ENCODE measurements around the gene URM1. TPM values are rescaled to one million over a fixed set of nuclear protein-coding genes. Genes with fewer than 3 reads are reported as not detected.

The URM1 gene
- total RNA-seq, 5 donors from 2014 or later (not counting 1 experiment from before 2014, with no cell fraction given) = 38.7 to 55.8 (median 52.5) TPM

GRCh38 chr9:128324401-128324800 is 46.8 kb upstream of the URM1 start:
- no peak overlapping the region for H3K27ac ChIP-seq (ENCODE audit: low read length)
- H3K4me1 ChIP-seq (ENCODE audit: control insufficient read depth in 1 of 2, extremely low read depth in 1 of 2, insufficient read depth in 2 of 2, low read length in 2 of 2) = peaks cover 8 to 37% of the 10 kb centered on the region in 2 experiments
- WGBS (ENCODE audit: insufficient coverage) = no CpG with 5 or more reads among the region's 1 CpG
- ChIA-PET CTCF (no interaction called here), POLR2A (no interaction called here)
- peaks cover 0 to 29% of the 10 kb centered on the region in 2 donors for H3K36me3 ChIP-seq (ENCODE audit: control insufficient read depth in 2 of 2, extremely low read depth in 1 of 2, insufficient read depth in 1 of 2, low read length in 1 of 2)
- Mint-ChIP-seq H3K36me3 (peaks cover 20% of the 10 kb centered on the region), H3K27ac (no peak overlapping the region), H3K9me3 (no peaks in the 10 kb centered on the region), H3K27me3 (no peaks in the 10 kb centered on the region), H3K4me3 (peak overlapping the region; percentile 90 to 97 (median 95)), H3K4me1 (peaks cover 26 to 42% (median 37%) of the 10 kb centered on the region in 3 donors)
- ATAC-seq (replicated peaks in 1 of 4) = no peak
- no peak for DNase-seq
- no peaks in the 10 kb centered on the region for H3K9me3 ChIP-seq
- no peaks in the 10 kb centered on the region for H3K27me3 ChIP-seq (replicated peaks in 1 of 2; ENCODE audit: control insufficient read depth in 2 of 2, extremely low read depth in 1 of 2, insufficient read depth in 2 of 2, low read length in 1 of 2)
- H3K4me3 ChIP-seq (ENCODE audit: control insufficient read depth in 1 of 2, extremely low read depth in 1 of 2, low read length in 1 of 2) = no peak overlapping the region

GRCh38 chr9:128325629-128326028 is 45.5 kb upstream of the URM1 start:
- ChIA-PET CTCF (no interaction called here), POLR2A (no interaction called here)
- WGBS (ENCODE audit: insufficient coverage) = 90% methylated on average over 13 of the region's 13 CpGs
- H3K36me3 ChIP-seq (ENCODE audit: control insufficient read depth in 2 of 2, extremely low read depth in 1 of 2, insufficient read depth in 1 of 2, low read length in 1 of 2) = peaks cover 0 to 29% of the 10 kb centered on the region in 2 donors
- no peaks in the 10 kb centered on the region for H3K27me3 ChIP-seq (replicated peaks in 1 of 2; ENCODE audit: control insufficient read depth in 2 of 2, extremely low read depth in 1 of 2, insufficient read depth in 2 of 2, low read length in 1 of 2)
- H3K36me3 Mint-ChIP-seq = peaks cover 20% of the 10 kb centered on the region
- no peaks in the 10 kb centered on the region for H3K27me3 Mint-ChIP-seq
- no peaks in the 10 kb centered on the region for H3K9me3 Mint-ChIP-seq
- no peak overlapping the region for H3K27ac ChIP-seq (ENCODE audit: low read length)
- H3K4me1 ChIP-seq (ENCODE audit: control insufficient read depth in 1 of 2, extremely low read depth in 1 of 2, insufficient read depth in 2 of 2, low read length in 2 of 2) = peaks cover 8 to 37% of the 10 kb centered on the region in 2 experiments
- H3K4me3 ChIP-seq (ENCODE audit: control insufficient read depth in 1 of 2, extremely low read depth in 1 of 2, low read length in 1 of 2) = no peak overlapping the region
- peaks cover 26 to 42% (median 37%) of the 10 kb centered on the region in 3 donors for H3K4me1 Mint-ChIP-seq
- H3K27ac Mint-ChIP-seq = no peak overlapping the region
- ATAC-seq (replicated peaks in 1 of 4) = no peak
- peak overlapping the region in 1 of 3 donors; percentile 13 for H3K4me3 Mint-ChIP-seq
- no peaks in the 10 kb centered on the region for H3K9me3 ChIP-seq
- DNase-seq = no peak

GRCh38 chr9:128333451-128333869 is 37.7 kb upstream of the URM1 start:
- Mint-ChIP-seq H3K27ac (no peak overlapping the region), H3K9me3 (no peaks in the 10 kb centered on the region), H3K36me3 (peaks cover 12% of the 10 kb centered on the region), H3K4me3 (no peak overlapping the region), H3K4me1 (no peaks in the 10 kb centered on the region), H3K27me3 (no peaks in the 10 kb centered on the region)
- ATAC-seq (replicated peaks in 1 of 4) = no peak
- Histone ChIP-seq H3K36me3 (ENCODE audit: control insufficient read depth in 2 of 2, extremely low read depth in 1 of 2, insufficient read depth in 1 of 2, low read length in 1 of 2) (peaks cover 0 to 15% of the 10 kb centered on the region in 2 donors), H3K27me3 (replicated peaks in 1 of 2; ENCODE audit: control insufficient read depth in 2 of 2, extremely low read depth in 1 of 2, insufficient read depth in 2 of 2, low read length in 1 of 2) (no peaks in the 10 kb centered on the region), H3K9me3 (no peaks in the 10 kb centered on the region), H3K4me1 (ENCODE audit: control insufficient read depth in 1 of 2, extremely low read depth in 1 of 2, insufficient read depth in 2 of 2, low read length in 2 of 2) (no peaks in the 10 kb centered on the region), H3K4me3 (ENCODE audit: control insufficient read depth in 1 of 2, extremely low read depth in 1 of 2, low read length in 1 of 2) (no peak overlapping the region), H3K27ac (ENCODE audit: low read length) (no peak overlapping the region)
- CTCF ChIA-PET = interaction anchor here in 1 of 2 donors (0.5 kb wide), 1 partner anchor 70 kb away, joined by 3 read pairs; no protein-coding TSS in a partner anchor
- POLR2A ChIA-PET = no interaction called here
- 97% methylated on average over 11 of the region's 11 CpGs for WGBS (ENCODE audit: insufficient coverage)
- DNase-seq = no peak

GRCh38 chr9:128335161-128335560 is 36.0 kb upstream of the URM1 start:
- Histone ChIP-seq H3K4me3 (ENCODE audit: control insufficient read depth in 1 of 2, extremely low read depth in 1 of 2, low read length in 1 of 2) (no peak overlapping the region), H3K9me3 (no peaks in the 10 kb centered on the region), H3K4me1 (ENCODE audit: control insufficient read depth in 1 of 2, extremely low read depth in 1 of 2, insufficient read depth in 2 of 2, low read length in 2 of 2) (peaks cover 2 to 7% of the 10 kb centered on the region in 2 experiments), H3K27me3 (replicated peaks in 1 of 2; ENCODE audit: control insufficient read depth in 2 of 2, extremely low read depth in 1 of 2, insufficient read depth in 2 of 2, low read length in 1 of 2) (no peaks in the 10 kb centered on the region), H3K27ac (ENCODE audit: low read length) (no peak overlapping the region), H3K36me3 (ENCODE audit: control insufficient read depth in 2 of 2, extremely low read depth in 1 of 2, insufficient read depth in 1 of 2, low read length in 1 of 2) (peaks cover 0 to 9% of the 10 kb centered on the region in 2 donors)
- Mint-ChIP-seq H3K27me3 (no peaks in the 10 kb centered on the region), H3K4me3 (no peak overlapping the region), H3K27ac (no peak overlapping the region), H3K36me3 (peaks cover 9% of the 10 kb centered on the region), H3K9me3 (no peaks in the 10 kb centered on the region), H3K4me1 (peaks cover 0 to 4% (median 0%) of the 10 kb centered on the region in 3 donors)
- DNase-seq = no peak
- WGBS (ENCODE audit: insufficient coverage) = 71% methylated on average over 1 of the region's 7 CpGs
- POLR2A ChIA-PET = interaction anchor here in 1 of 2 donors (0.6 kb wide), 1 partner anchor 136 kb away, joined by 3 read pairs; no protein-coding TSS in a partner anchor
- CTCF ChIA-PET = interaction anchor here in 1 of 2 donors (0.6 kb wide), 1 partner anchor 85 kb away, joined by 3 read pairs; no protein-coding TSS in a partner anchor
- ATAC-seq (replicated peaks in 1 of 4) = no peak

GRCh38 chr9:128335914-128336313 is 35.3 kb upstream of the URM1 start:
- Mint-ChIP-seq H3K27ac (no peak overlapping the region), H3K4me3 (no peak overlapping the region), H3K36me3 (peaks cover 9% of the 10 kb centered on the region), H3K4me1 (peaks cover 0 to 4% (median 0%) of the 10 kb centered on the region in 3 donors), H3K27me3 (no peaks in the 10 kb centered on the region), H3K9me3 (no peaks in the 10 kb centered on the region)
- 100% methylated on average over 2 of the region's 2 CpGs for WGBS (ENCODE audit: insufficient coverage)
- CTCF ChIA-PET = no interaction called here
- H3K4me1 ChIP-seq (ENCODE audit: control insufficient read depth in 1 of 2, extremely low read depth in 1 of 2, insufficient read depth in 2 of 2, low read length in 2 of 2) = peaks cover 2 to 10% of the 10 kb centered on the region in 2 experiments
- no peaks in the 10 kb centered on the region for H3K9me3 ChIP-seq
- H3K36me3 ChIP-seq (ENCODE audit: control insufficient read depth in 2 of 2, extremely low read depth in 1 of 2, insufficient read depth in 1 of 2, low read length in 1 of 2) = peaks cover 0 to 9% of the 10 kb centered on the region in 2 donors
- no peak overlapping the region for H3K4me3 ChIP-seq (ENCODE audit: control insufficient read depth in 1 of 2, extremely low read depth in 1 of 2, low read length in 1 of 2)
- POLR2A ChIA-PET = no interaction called here
- ATAC-seq (replicated peaks in 1 of 4) = no peak
- no peaks in the 10 kb centered on the region for H3K27me3 ChIP-seq (replicated peaks in 1 of 2; ENCODE audit: control insufficient read depth in 2 of 2, extremely low read depth in 1 of 2, insufficient read depth in 2 of 2, low read length in 1 of 2)
- no peak overlapping the region for H3K27ac ChIP-seq (ENCODE audit: low read length)
- no peak for DNase-seq

- ChIA-PET POLR2A (interaction anchor here in 1 of 2 donors (0.6 kb wide), 1 partner anchor 126 kb away, joined by 6 read pairs; no protein-coding TSS in a partner anchor), CTCF (interaction anchor here in 1 of 2 donors (0.7 kb wide), 1 partner anchor 33 kb away, joined by 3 read pairs; the partner anchor contains the start of gene URM1)
- ATAC-seq (replicated peaks in 1 of 4) (no peak), DNase-seq (no peak)
- no peaks in the 10 kb centered on the region for H3K9me3 ChIP-seq
- H3K4me1 ChIP-seq (ENCODE audit: control insufficient read depth in 1 of 2, extremely low read depth in 1 of 2, insufficient read depth in 2 of 2, low read length in 2 of 2) = peaks cover 7 to 19% of the 10 kb centered on the region in 2 experiments
- Mint-ChIP-seq H3K4me1 (peaks cover 8 to 9% (median 8%) of the 10 kb centered on the region in 3 donors), H3K27ac (no peak overlapping the region), H3K36me3 (peaks cover under 1% of the 10 kb centered on the region), H3K9me3 (no peaks in the 10 kb centered on the region), H3K27me3 (no peaks in the 10 kb centered on the region), H3K4me3 (no peak overlapping the region)
- H3K36me3 ChIP-seq (ENCODE audit: control insufficient read depth in 2 of 2, extremely low read depth in 1 of 2, insufficient read depth in 1 of 2, low read length in 1 of 2) = peaks cover 0 to 4% of the 10 kb centered on the region in 2 donors
- no peak overlapping the region for H3K27ac ChIP-seq (ENCODE audit: low read length)
- H3K4me3 ChIP-seq (ENCODE audit: control insufficient read depth in 1 of 2, extremely low read depth in 1 of 2, low read length in 1 of 2) = no peak overlapping the region
- WGBS (ENCODE audit: insufficient coverage) = 100% methylated on average over 4 of the region's 7 CpGs
- no peaks in the 10 kb centered on the region for H3K27me3 ChIP-seq (replicated peaks in 1 of 2; ENCODE audit: control insufficient read depth in 2 of 2, extremely low read depth in 1 of 2, insufficient read depth in 2 of 2, low read length in 1 of 2)
Observed at GRCh38 chr9:128337936-128338335, 33.2 kb upstream of the URM1 start.

Data from T-cell (primary cell).